Panc1 (cell line): ENCODE measurements around the gene AKAP13. TPM values are rescaled to one million over a fixed set of nuclear protein-coding genes. Genes with fewer than 3 reads are reported as not detected.
A peak's percentile ranks its signal among the peaks of the same experiment; 100 is the strongest.

ENCODE experiments used
- ATAC-seq: fragments of 200-7000 bp; cut with Tn5 transposase; 2 replicates; pipeline ENCODE4 v1.9.1; 2020; ENCODE audit warnings: mild to moderate bottlenecking, moderate library complexity
- BruUV-seq: library from RNA; stranded (reverse); fragments of 400-500 nt; replicated peaks from 2 replicates; lab custom pipeline; 2021; lab: Mats Ljungman, UMichigan
- CTCF ChIA-PET: fragments of 300-600 bp; sonication (Branson Sonifier 250); formaldehyde crosslinking; loops from one replicate; lab custom pipeline; 2022; ENCODE audit warnings: antibody characterized with exemption; lab: Charles Lee
- POLR2A ChIA-PET: fragments of 300-600 bp; sonication (Branson Sonifier 250); formaldehyde crosslinking; loops from one replicate; lab custom pipeline; 2022; ENCODE audit warnings: antibody characterized with exemption; lab: Charles Lee
- DNase-seq: peaks from one replicate; pipeline ENCODE4 v3.0.0-alpha.2; 2010; ENCODE audit warnings: low read depth, low spot score
- H3K27ac ChIP-seq: 2 replicates; pipeline ENCODE4 v1.5.1; 2011; ENCODE audit warnings: mild to moderate bottlenecking, low read length, inconsistent platforms
- H3K27me3 ChIP-seq: fragments of 200-500 bp; sonication (Bioruptor generic); 2 replicates; pipeline ENCODE4 v1.6.0; 2014; ENCODE audit warnings: low read length, inconsistent platforms; ENCODE audit not compliant: control insufficient read depth, insufficient read depth
- H3K36me3 ChIP-seq: fragments of 200-500 bp; sonication (Bioruptor generic); 2 replicates; pipeline ENCODE4 v1.5.1; 2014; ENCODE audit warnings: inconsistent platforms, mild to moderate bottlenecking, low read length, moderate library complexity; ENCODE audit not compliant: control insufficient read depth, insufficient read depth
- H3K4me1 ChIP-seq: 2 replicates; pipeline ENCODE4 v1.5.1; 2011; ENCODE audit warnings: inconsistent platforms, mild to moderate bottlenecking, low read length, moderate library complexity; ENCODE audit not compliant: control insufficient read depth, insufficient read depth
- H3K4me3 ChIP-seq, 2 experiments: 2 replicates each; pipeline ENCODE4 v1.5.1; 2011 to 2012; ENCODE audit warnings: low read depth in 2 of 2, low read length in 2 of 2, mild to moderate bottlenecking in 2 of 2, inconsistent platforms in 1 of 2, moderate library complexity in 1 of 2
- H3K9me3 ChIP-seq: fragments of 200-500 bp; sonication (Bioruptor generic); 2 replicates; pipeline ENCODE4 v1.5.1; 2014; ENCODE audit warnings: low read depth, mild to moderate bottlenecking, inconsistent platforms, low read length, moderate library complexity; ENCODE audit not compliant: control insufficient read depth, insufficient read depth
- CTCF ChIP-seq: fragments of 450-650 bp; IDR thresholded peaks from 2 replicates; pipeline ENCODE4 v1.5.1; 2017; ENCODE audit warnings: mild to moderate bottlenecking
- POLR2AphosphoS5 ChIP-seq: IDR thresholded peaks from 2 replicates; pipeline ENCODE4 v1.6.1; 2012; ENCODE audit warnings: mild to moderate bottlenecking, low read depth, low read length, moderate library complexity
- SIN3A ChIP-seq: IDR thresholded peaks from 2 replicates; pipeline ENCODE4 v1.6.1; 2012; ENCODE audit warnings: low read depth, mild to moderate bottlenecking, low read length, moderate library complexity, borderline replicate concordance; ENCODE audit not compliant: insufficient read depth
- TCF7L2 ChIP-seq: IDR thresholded peaks from 2 replicates; pipeline ENCODE4 v1.6.1; 2011; ENCODE audit warnings: mild to moderate bottlenecking, low read depth, low read length, inconsistent platforms
- in situ Hi-C: cut with HindIII; loops from 2 replicates; pipeline ENCODE4 v1.10.0; 2016; ENCODE audit warnings: low sequenced_read_pairs, low pct_unique_long_range_greater_than_20kb
- intact Hi-C: fragments of 100-400 bp; cut with micrococcal nuclease; formaldehyde crosslinking; loops from one replicate; pipeline ENCODE4 v1.10.0; 2022; ENCODE audit not compliant: unreplicated experiment
- total RNA-seq: library from RNA; stranded (reverse); gene quantifications from one replicate; pipeline ENCODE4 v1.2.1, GENCODE V29; 2021; ENCODE audit not compliant: unreplicated experiment
- TF ChIP-seq, protein P1 (sequence below), 2 experiments: IDR thresholded peaks; 2 replicates each; pipeline ENCODE4 v1.6.1; 2011 to 2012; ENCODE audit warnings: low read depth in 2 of 2, control low read depth in 1 of 2, low read length in 1 of 2, mild to moderate bottlenecking in 1 of 2, moderate library complexity in 1 of 2; ENCODE audit not compliant: insufficient read depth in 1 of 2

AKAP13 gene
- total RNA-seq, 1 experiment from 2014 or later, result 94.2 TPM

DNA sequence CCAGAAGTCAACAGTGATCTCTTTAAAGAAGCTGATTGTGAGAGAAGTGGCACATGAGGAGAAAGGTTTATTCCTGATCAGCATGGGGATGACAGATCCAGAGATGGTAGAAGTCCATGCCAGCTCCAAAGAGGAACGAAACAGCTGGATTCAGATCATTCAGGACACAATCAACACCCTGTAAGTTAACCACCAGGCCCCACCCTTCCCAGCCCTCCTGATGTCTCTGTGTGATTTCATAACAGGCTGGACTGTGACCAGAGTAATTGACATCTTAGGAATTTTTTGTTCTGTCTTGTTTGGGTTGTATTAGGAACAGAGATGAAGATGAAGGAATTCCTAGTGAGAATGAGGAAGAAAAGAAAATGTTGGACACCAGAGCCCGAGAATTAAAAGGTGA, 346.7 kb downstream of the AKAP13 start:
- BruUV-seq, result no TSS peak
- no peaks in the 10 kb centered on the region for H3K4me1 ChIP-seq
- no peak for TF ChIP-seq POLR2AphosphoS5
- TF ChIP-seq, protein P1, sequence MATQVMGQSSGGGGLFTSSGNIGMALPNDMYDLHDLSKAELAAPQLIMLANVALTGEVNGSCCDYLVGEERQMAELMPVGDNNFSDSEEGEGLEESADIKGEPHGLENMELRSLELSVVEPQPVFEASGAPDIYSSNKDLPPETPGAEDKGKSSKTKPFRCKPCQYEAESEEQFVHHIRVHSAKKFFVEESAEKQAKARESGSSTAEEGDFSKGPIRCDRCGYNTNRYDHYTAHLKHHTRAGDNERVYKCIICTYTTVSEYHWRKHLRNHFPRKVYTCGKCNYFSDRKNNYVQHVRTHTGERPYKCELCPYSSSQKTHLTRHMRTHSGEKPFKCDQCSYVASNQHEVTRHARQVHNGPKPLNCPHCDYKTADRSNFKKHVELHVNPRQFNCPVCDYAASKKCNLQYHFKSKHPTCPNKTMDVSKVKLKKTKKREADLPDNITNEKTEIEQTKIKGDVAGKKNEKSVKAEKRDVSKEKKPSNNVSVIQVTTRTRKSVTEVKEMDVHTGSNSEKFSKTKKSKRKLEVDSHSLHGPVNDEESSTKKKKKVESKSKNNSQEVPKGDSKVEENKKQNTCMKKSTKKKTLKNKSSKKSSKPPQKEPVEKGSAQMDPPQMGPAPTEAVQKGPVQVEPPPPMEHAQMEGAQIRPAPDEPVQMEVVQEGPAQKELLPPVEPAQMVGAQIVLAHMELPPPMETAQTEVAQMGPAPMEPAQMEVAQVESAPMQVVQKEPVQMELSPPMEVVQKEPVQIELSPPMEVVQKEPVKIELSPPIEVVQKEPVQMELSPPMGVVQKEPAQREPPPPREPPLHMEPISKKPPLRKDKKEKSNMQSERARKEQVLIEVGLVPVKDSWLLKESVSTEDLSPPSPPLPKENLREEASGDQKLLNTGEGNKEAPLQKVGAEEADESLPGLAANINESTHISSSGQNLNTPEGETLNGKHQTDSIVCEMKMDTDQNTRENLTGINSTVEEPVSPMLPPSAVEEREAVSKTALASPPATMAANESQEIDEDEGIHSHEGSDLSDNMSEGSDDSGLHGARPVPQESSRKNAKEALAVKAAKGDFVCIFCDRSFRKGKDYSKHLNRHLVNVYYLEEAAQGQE (IDR thresholded peaks at IDR 0.05; ENCODE audit: insufficient read depth in 1 of 2, low read depth in 2 of 2, low read length in 1 of 2), result no peak
- no peak for TF ChIP-seq TCF7L2
- TF ChIP-seq SIN3A, result no peak
- TF ChIP-seq CTCF, result no peak
- no peak for DNase-seq
- no peak for ATAC-seq
- in situ Hi-C loops, result no loop called here
- ChIA-PET POLR2A (no interaction called here), CTCF (no interaction called here)
- H3K27me3 ChIP-seq, result no peaks in the 10 kb centered on the region
- H3K4me3 ChIP-seq, result no peak overlapping the region
- H3K27ac ChIP-seq, result no peak overlapping the region
- intact Hi-C loops, result no loop called here
- no peaks in the 10 kb centered on the region for H3K9me3 ChIP-seq
- H3K36me3 ChIP-seq, result peaks cover 26% of the 10 kb centered on the region

DNA sequence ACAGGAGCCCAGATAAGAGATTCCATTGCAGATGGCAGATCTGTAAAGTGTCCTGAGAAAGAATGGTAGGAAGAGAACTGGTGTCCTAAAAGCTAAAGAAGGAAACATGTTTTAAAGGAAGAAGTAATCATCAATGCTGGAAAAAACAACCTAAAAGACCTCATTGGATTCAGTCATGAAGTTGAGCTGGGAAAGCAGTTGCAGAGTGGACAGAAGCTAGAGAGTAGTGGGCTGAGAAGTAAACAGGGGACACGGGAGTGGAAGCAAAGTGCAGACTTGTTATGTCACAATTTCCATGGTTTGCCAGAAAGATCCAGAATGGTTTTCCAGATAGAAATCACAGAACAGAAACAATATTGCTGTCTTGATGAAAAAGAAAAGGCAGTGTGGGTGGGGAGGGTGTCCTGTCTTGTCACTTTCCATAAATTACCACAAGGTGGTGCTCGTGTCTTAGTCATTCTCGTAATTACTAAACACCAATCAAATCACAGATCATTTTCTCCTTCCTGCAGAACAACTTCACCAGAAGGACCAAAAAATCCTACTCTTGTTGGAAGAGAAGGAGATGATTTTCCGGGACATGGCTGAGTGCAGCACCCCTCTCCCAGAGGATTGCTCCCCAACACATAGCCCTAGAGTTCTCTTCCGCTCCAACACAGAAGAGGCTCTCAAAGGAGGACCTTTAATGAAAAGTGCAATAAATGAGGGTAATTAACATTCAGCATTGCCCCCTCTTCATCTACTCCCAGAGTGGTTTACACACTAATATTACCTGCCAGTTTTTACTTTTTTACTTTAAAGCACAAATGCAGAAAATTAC, 349.8 kb downstream of the AKAP13 start:
- H3K9me3 ChIP-seq, result peaks cover 3% of the 10 kb centered on the region; the same call in 1 of the 2 replicates
- DNase-seq (peak; percentile 41), ATAC-seq (peak; percentile 88)
- in situ Hi-C loops, result no loop called here
- ChIA-PET POLR2A (no interaction called here), CTCF (interaction anchor here (0.5 kb wide), 1 partner anchor 13 kb away, joined by 3 read pairs; no protein-coding TSS in a partner anchor)
- no peaks in the 10 kb centered on the region for H3K27me3 ChIP-seq
- H3K4me3 ChIP-seq, result no peak overlapping the region
- H3K4me1 ChIP-seq, result no peaks in the 10 kb centered on the region
- H3K27ac ChIP-seq, result no peak overlapping the region
- intact Hi-C loops, result loop anchor here (1.0 to 2.0 kb wide), 3 partner anchors 28 to 110 kb away; no protein-coding TSS in a partner anchor
- H3K36me3 ChIP-seq, result peaks cover 11% of the 10 kb centered on the region; the same call in 1 of the 2 replicates
- TF ChIP-seq CTCF (peak; percentile 83), POLR2AphosphoS5 (no peak), TCF7L2 (no peak)
- no TSS peak for BruUV-seq
